SK-N-SH (cell line): ENCODE data around the gene MEOX1.

Experiments used
- RAD21 ChIP-seq: IDR thresholded peaks from 2 replicates; pipeline ENCODE4 v1.6.1; 2012; ENCODE audit warnings: mild to moderate bottlenecking, low read length
- TAF1 ChIP-seq: IDR thresholded peaks from 2 replicates; pipeline ENCODE4 v1.6.1; 2012; ENCODE audit warnings: low read depth, mild to moderate bottlenecking, low read length, moderate library complexity, borderline replicate concordance

GRCh38 chr17:43634591-43635125 is 27.1 kb downstream of the MEOX1 start:
- TF ChIP-seq TAF1: no peak
- TF ChIP-seq RAD21: no peak
